GM13977 (cell line): ENCODE data around the gene FCRLA.
"Not testable (repeated sequence)": the region's sequence is repeated elsewhere in the genome, so short reads cannot be mapped to it uniquely, and the experiment has no call there.

Experiments
- DNase-seq: peaks from one replicate; pipeline ENCODE4 v3.0.0; 2012; ENCODE audit warnings: low spot score
- in situ Hi-C: fragments of 300-500 bp; cut with MboI; formaldehyde crosslinking; loops from one replicate; pipeline ENCODE4 v1.12.0; 2022; ENCODE audit warnings: low sequenced_read_pairs, low pct_unique_long_range_greater_than_20kb, mixed read lengths, inconsistent platforms; ENCODE audit not compliant: unreplicated experiment
- TF ChIP-seq, protein P1 (sequence below): IDR thresholded peaks from 2 replicates; pipeline ENCODE4 v1.5.1; 2012; ENCODE audit warnings: mild to moderate bottlenecking, control low read depth; ENCODE audit not compliant: insufficient read depth; ENCODE audit errors: extremely low read depth, missing control alignments

Gene FCRLA, protein sequence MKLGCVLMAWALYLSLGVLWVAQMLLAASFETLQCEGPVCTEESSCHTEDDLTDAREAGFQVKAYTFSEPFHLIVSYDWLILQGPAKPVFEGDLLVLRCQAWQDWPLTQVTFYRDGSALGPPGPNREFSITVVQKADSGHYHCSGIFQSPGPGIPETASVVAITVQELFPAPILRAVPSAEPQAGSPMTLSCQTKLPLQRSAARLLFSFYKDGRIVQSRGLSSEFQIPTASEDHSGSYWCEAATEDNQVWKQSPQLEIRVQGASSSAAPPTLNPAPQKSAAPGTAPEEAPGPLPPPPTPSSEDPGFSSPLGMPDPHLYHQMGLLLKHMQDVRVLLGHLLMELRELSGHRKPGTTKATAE

DNA sequence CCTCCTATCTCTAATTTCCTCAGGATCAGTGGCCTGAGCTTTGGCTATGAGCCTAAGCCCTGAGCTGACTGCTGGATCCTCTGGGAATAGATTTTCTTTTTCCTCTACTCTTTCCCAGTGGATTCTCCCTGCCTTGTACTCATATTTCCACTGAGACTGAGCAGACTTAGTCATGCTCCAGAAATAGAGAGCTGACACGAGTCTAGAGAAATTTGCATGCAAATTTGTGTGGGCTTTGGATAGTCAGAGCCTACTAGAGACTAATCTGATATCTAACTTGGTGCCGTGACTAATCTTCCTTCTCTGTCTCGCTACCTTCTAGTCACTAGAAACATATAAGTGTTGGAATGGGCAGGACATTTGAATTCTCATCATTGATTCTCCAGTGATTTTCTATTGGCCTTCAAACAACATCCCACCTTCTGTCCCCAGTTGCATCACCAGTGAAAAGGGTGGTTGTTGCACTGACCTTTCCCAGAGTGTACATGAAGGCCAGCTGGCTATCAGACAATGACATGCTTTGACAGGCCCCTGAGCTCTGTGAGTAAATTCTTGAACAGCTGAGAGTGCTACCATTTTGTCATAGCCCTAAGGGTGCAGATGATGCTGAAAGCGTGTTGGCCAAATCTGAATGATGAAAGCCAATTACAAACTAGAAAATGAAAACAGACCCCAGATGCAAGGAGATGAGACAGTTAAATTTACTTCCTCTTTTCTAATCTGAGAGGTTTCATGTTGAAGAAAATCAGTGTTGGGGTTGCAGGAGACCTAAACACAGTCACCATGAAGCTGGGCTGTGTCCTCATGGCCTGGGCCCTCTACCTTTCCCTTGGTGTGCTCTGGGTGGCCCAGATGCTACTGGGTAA is at the start of gene FCRLA:
TSS of gene FCRLA (plus strand) at position 748 of the 866 bp plus-strand sequence. CDS start at position 784, 36 bp downstream.
- in situ Hi-C loops = loop anchor here (25.0 kb wide), 1 partner anchor 519 kb away; the partner anchor contains the start of genes ADAMTS4 and B4GALT3

DNA sequence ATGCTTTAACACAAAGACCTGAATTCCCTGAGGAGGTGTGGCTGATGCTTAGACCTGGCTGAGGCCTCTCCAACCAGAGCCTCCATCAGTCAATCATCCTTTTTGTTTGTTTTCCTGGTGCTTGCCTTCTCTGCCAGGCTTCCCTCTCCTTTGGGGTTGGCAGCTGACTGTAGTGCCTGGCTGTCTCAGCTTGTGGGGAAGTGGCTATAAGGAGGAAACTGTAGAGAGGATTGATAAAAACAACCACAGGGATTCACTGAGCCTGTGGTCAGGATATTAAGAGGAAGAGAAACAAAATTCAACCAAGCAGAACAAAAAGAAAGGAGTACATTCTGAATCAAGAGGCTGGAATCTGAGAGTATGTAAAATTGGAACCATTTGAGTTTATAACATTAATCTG is 48.5 kb upstream of the FCRLA start:
- in situ Hi-C loops, DNase-seq: not testable (repeated sequence)

More for the DNA sequence above, at the start of gene FCRLA:
- TF ChIP-seq, protein P1, sequence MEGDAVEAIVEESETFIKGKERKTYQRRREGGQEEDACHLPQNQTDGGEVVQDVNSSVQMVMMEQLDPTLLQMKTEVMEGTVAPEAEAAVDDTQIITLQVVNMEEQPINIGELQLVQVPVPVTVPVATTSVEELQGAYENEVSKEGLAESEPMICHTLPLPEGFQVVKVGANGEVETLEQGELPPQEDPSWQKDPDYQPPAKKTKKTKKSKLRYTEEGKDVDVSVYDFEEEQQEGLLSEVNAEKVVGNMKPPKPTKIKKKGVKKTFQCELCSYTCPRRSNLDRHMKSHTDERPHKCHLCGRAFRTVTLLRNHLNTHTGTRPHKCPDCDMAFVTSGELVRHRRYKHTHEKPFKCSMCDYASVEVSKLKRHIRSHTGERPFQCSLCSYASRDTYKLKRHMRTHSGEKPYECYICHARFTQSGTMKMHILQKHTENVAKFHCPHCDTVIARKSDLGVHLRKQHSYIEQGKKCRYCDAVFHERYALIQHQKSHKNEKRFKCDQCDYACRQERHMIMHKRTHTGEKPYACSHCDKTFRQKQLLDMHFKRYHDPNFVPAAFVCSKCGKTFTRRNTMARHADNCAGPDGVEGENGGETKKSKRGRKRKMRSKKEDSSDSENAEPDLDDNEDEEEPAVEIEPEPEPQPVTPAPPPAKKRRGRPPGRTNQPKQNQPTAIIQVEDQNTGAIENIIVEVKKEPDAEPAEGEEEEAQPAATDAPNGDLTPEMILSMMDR = no peak
- DNase-seq = peak; percentile 59

DNA sequence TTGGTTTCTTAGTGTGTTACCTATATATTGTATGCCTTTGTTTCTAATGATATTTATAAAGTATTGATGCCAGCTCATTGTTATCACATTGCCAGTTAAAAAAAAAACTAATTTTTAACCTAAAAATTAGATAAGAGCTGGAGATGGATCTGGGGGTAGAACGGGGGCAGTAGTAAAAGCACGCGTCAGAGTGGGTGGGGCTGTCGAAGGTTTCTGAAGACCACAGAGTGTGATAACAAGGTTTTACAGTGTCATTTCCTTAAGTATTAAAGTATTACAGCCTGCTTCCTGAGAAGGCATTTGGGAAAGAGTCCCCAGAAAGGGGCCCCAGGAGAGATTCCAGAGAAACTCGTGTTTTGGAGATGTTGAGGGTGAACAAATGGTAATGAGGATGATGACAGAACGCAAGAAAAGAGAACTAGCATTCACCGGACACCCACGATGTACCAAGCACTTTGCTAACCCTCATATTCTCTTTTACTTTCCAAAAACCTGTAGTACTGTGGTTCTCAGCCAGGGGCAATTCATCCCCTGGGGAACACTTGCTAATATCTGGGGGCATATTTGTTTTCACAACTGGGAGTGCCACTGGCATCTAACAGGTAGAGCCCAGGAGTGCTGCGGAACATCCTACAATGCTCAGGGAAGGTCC is 45.2 kb upstream of the FCRLA start:
- DNase-seq, in situ Hi-C loops: not testable (repeated sequence)

DNA sequence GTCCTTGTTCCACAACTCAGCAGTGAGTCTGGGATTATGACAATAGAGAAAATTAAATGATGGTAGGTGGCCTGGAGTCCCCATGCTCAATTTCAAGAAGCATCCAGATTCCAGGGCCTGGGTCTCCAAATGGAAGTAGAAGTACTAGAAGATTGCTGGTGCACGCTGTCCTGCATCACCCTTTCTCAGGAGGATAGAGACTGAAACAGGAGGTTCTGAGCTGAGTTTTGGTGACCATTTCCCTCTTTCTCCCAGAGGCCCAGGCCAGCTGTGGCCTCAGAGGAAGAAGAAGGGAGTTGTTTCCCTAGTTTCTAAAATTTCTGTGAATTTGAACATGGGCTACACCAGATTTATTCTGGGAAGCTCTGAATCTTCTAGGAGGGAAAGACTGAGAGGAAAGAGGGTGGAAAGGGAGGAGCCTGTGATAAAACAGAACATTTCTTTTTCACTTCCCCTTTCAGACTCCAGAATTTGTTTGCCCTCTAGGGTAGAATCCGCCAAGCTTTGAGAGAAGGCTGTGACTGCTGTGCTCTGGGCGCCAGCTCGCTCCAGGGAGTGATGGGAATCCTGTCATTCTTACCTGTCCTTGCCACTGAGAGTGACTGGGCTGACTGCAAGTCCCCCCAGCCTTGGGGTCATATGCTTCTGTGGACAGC is 44.2 kb upstream of the FCRLA start, which contains the start of gene FCGR2B:
TSS of gene FCGR2B (plus strand) at position 460 of the 656 bp plus-strand sequence. CDS start at position 559, 99 bp downstream.
- DNase-seq, in situ Hi-C loops: not testable (repeated sequence)

DNA sequence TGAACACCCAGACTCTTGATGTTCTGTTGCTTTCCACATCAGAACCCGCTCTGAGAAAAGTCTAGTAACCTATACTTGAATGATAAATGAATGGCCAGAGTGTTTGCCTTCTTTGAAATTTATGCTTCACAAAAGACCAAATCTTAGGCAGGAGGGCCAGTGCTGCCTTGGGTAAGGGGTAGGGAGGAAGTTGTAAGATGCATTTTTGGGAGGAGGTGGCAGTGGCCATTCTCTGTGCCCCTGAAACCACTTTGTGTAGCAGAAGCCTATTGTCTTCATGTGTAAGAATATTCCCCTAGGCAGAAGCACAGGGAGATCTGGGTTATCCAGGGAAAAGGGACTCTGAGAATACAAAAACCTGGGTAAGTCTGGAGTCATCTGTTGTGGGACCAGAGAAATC is 43.5 kb upstream of the FCRLA start:
- in situ Hi-C loops, DNase-seq: not testable (repeated sequence)

DNA sequence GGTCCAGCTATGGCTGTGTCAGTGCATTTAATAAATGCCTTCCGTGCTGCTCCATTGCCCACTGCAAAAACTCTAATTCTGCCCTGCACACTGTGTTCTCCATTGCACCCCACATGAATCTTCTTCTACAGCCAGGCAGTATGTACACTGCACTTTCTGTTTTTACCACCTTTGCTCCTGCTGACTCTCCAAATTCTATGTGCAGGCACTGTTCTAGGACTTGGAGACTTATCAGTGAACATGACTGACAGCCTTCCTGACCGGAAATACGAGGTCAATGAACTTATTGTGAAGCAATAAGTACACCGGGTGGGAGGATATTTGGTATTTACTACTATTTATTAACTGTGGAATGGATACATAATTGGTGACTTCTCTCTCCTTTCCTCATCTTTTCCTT is 42.3 kb upstream of the FCRLA start:
- in situ Hi-C loops, DNase-seq: not testable (repeated sequence)

DNA sequence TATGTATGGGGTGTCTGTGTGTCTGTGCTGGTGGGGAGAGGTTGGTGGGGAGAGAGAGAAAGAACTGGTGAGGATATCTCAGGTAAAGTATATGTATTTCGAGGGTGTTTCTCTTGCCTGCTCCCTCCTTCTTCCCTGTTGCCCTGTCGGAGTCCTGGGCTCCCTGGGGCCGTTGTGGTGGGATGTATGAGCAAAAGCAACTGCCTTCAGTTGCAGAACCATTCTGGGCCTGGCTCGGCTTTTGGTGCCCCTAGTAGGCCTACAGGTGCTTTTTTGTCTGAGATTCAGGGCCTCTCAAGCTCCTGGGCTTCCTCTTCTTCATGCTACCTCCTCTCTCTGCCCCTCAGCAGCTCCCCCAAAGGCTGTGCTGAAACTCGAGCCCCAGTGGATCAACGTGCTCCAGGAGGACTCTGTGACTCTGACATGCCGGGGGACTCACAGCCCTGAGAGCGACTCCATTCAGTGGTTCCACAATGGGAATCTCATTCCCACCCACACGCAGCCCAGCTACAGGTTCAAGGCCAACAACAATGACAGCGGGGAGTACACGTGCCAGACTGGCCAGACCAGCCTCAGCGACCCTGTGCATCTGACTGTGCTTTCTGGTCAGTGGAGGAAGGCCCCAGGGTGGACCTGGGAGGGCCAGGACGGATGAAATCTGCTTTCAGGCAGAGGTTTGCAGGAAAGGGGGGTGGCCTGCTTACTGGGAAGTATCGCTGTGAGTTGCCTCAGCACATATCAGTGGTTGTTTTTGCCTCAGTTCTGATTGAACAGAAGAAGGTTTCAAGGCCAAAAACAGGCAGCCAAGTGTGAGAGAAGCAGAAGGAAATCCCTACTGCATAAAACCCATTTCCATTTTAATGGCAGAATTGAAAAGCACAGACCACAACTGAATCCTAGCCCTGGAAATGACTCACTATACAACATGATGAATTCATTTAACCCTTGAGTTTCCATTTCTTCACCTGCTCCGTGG is 35.7 kb upstream of the FCRLA start:
- DNase-seq, in situ Hi-C loops: not testable (repeated sequence)

DNA sequence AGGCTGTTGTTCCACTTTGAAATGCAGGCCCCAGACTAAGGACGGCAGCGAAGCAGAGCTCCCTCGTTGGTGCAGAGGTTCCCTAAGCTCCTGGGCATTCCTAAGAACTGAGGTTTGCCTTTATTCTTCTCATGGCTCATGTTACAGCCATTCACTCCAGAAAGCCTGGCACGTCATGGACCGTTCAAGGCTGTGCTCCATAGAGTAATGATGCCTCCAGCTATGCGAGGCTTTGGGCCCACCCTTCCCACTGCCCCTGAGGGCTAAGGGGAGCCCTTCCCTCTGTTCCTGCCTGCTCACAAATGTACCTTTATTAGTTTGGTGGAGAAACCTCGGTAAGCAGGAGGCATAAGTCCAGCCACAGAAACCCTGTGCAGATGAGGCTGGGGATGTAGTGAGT is 33.6 kb upstream of the FCRLA start:
- DNase-seq, in situ Hi-C loops: not testable (repeated sequence)

DNA sequence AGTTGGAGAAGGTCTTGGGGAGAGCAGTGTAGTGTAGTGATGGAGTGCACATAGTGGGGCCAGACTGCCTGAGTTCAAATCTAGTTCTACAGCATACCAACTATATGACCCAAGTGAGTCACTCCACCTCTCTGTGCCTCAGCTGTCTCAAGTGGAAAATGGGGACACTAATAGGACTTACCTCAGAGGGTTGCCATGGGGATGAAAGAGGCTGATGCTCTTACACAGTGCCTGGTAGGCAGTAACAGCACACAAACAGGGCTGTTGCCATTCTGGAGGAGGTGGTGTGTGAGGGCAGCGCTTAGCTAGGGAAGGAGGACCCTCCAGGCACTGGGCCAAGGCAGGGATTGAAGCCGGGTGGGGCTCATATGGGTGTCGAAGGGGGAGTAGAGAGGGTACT is 32.6 kb upstream of the FCRLA start:
- in situ Hi-C loops, DNase-seq: not testable (repeated sequence)

DNA sequence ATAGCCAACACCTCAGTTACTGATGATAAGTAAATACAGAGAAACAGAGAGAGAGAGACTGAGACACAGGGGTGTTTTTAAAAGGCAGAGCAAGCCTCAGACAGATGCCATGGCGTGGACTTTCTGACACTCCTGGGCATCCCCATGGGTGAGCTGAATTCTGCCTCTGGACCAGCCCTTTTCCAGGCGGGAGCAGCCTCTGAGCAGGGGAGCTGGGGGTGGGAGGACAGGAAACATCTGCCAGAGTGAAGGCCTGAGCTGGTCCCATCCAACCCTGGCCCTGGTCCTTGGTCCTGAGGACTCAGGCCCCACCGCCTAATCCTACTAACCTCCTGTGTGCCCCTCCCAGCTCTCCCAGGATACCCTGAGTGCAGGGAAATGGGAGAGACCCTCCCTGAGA is 32.1 kb upstream of the FCRLA start:
- DNase-seq, in situ Hi-C loops: not testable (repeated sequence)
